HG03469 (cell line): ENCODE data around the gene FBXO21.

Source experiments
- ATAC-seq: cut with Tn5 transposase; IDR thresholded peaks from one replicate; pipeline ENCODE4 v1.9.1; 2021; ENCODE audit warnings: mild to moderate bottlenecking, moderate library complexity, moderate number of reproducible peaks; ENCODE audit not compliant: unreplicated experiment

FBXO21 gene

GRCh38 chr12:117140397-117141096 lies 49.7 kb downstream of the FBXO21 start:
- no peak for ATAC-seq

- ATAC-seq: no peak
Measured at GRCh38 chr12:117139025-117139717, 51.1 kb downstream of the FBXO21 start.

- ATAC-seq: no peak
Measured at GRCh38 chr12:117134721-117135120, 55.5 kb downstream of the FBXO21 start.

GRCh38 chr12:117134059-117134458 lies 56.2 kb downstream of the FBXO21 start:
- ATAC-seq: no peak

- ATAC-seq: no peak
Measured at GRCh38 chr12:117130801-117131200, 59.5 kb downstream of the FBXO21 start.

- no peak for ATAC-seq
Measured at GRCh38 chr12:117129391-117129790, 60.9 kb downstream of the FBXO21 start.

- ATAC-seq: no peak
Measured at GRCh38 chr12:117127933-117128823, 62.1 kb downstream of the FBXO21 start.

GRCh38 chr12:117126335-117126734 lies 63.9 kb downstream of the FBXO21 start:
- ATAC-seq: no peak

- no peak for ATAC-seq
Measured at GRCh38 chr12:117125767-117126166, 64.5 kb downstream of the FBXO21 start.

- no peak for ATAC-seq
Measured at GRCh38 chr12:117125272-117125613, 65.0 kb downstream of the FBXO21 start.

- no peak for ATAC-seq
Measured at GRCh38 chr12:117124421-117125271, 65.6 kb downstream of the FBXO21 start.

GRCh38 chr12:117121441-117121840 lies 68.8 kb downstream of the FBXO21 start:
- ATAC-seq: no peak

GRCh38 chr12:117120787-117121186 lies 69.5 kb downstream of the FBXO21 start:
- no peak for ATAC-seq

GRCh38 chr12:117119592-117120198 lies 70.6 kb downstream of the FBXO21 start:
- no peak for ATAC-seq

GRCh38 chr12:117118838-117119591 lies 71.3 kb downstream of the FBXO21 start:
- ATAC-seq: no peak

GRCh38 chr12:117114784-117115183 lies 75.5 kb downstream of the FBXO21 start:
- ATAC-seq: no peak

- ATAC-seq: no peak
Measured at GRCh38 chr12:117113231-117113630, 77.0 kb downstream of the FBXO21 start.

GRCh38 chr12:117111821-117112595 lies 78.3 kb downstream of the FBXO21 start:
- no peak for ATAC-seq

GRCh38 chr12:117111386-117111785 lies 78.9 kb downstream of the FBXO21 start:
- ATAC-seq: no peak
